ENCODE results near the gene PPP1R9B. TPM values are rescaled to one million over a fixed set of nuclear protein-coding genes. Genes with fewer than 3 reads are reported as not detected.

PPP1R9B gene
- total RNA-seq, 1 experiment from 2014 or later: 21.7 TPM

GRCh38 chr17:50093246-50093645, 57.2 kb downstream of the PPP1R9B start:
- CTCF ChIA-PET: interaction anchor here (0.5 to 5.4 kb wide), 22 partner anchors 14 to 763 kb away, joined by 3 to 118 read pairs (median 12); partner anchors contain the start of genes DLX3, ITGA3 and SAMD14
- Mint-ChIP-seq H3K27ac (no peak overlapping the region), H3K4me3 (no peak overlapping the region), H3K36me3 (no peaks in the 10 kb centered on the region), H3K27me3 (ENCODE audit: low read depth) (no peaks in the 10 kb centered on the region), H3K9me3 (no peaks in the 10 kb centered on the region), H3K4me1 (peaks cover 6% of the 10 kb centered on the region)
- DNase-seq (ENCODE audit: low spot score) (no peak), ATAC-seq (no peak)
- POLR2A ChIA-PET: no interaction called here
- no peak for TF ChIP-seq JUN (CRISPR knock-in tag; IDR thresholded peaks at IDR 0.05)

GRCh38 chr17:50091918-50092285, 58.6 kb downstream of the PPP1R9B start:
- ChIA-PET CTCF (interaction anchor here (0.6 to 5.4 kb wide), 11 partner anchors 12 to 109 kb away, joined by 3 to 62 read pairs (median 5); partner anchors contain the start of genes ITGA3 and SAMD14), POLR2A (interaction anchor here (1.3 kb wide), 1 partner anchor 35 kb away, joined by 3 read pairs; no protein-coding TSS in a partner anchor)
- Mint-ChIP-seq H3K4me3 (no peak overlapping the region), H3K27me3 (ENCODE audit: low read depth) (no peaks in the 10 kb centered on the region), H3K9me3 (no peaks in the 10 kb centered on the region), H3K4me1 (peaks cover 6% of the 10 kb centered on the region), H3K36me3 (no peaks in the 10 kb centered on the region), H3K27ac (no peak overlapping the region)
- DNase-seq (ENCODE audit: low spot score) (no peak), ATAC-seq (no peak)
- no peak for TF ChIP-seq E2F5 (CRISPR knock-in tag; IDR thresholded peaks at IDR 0.05)
- TF ChIP-seq, protein P1, sequence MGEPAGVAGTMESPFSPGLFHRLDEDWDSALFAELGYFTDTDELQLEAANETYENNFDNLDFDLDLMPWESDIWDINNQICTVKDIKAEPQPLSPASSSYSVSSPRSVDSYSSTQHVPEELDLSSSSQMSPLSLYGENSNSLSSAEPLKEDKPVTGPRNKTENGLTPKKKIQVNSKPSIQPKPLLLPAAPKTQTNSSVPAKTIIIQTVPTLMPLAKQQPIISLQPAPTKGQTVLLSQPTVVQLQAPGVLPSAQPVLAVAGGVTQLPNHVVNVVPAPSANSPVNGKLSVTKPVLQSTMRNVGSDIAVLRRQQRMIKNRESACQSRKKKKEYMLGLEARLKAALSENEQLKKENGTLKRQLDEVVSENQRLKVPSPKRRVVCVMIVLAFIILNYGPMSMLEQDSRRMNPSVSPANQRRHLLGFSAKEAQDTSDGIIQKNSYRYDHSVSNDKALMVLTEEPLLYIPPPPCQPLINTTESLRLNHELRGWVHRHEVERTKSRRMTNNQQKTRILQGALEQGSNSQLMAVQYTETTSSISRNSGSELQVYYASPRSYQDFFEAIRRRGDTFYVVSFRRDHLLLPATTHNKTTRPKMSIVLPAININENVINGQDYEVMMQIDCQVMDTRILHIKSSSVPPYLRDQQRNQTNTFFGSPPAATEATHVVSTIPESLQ (CRISPR knock-in tag; IDR thresholded peaks at IDR 0.05): no peak
- TF ChIP-seq EMX1 (CRISPR knock-in tag; IDR thresholded peaks at IDR 0.05): no peak
- TF ChIP-seq, protein P2, sequence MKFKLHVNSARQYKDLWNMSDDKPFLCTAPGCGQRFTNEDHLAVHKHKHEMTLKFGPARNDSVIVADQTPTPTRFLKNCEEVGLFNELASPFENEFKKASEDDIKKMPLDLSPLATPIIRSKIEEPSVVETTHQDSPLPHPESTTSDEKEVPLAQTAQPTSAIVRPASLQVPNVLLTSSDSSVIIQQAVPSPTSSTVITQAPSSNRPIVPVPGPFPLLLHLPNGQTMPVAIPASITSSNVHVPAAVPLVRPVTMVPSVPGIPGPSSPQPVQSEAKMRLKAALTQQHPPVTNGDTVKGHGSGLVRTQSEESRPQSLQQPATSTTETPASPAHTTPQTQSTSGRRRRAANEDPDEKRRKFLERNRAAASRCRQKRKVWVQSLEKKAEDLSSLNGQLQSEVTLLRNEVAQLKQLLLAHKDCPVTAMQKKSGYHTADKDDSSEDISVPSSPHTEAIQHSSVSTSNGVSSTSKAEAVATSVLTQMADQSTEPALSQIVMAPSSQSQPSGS (CRISPR knock-in tag; IDR thresholded peaks at IDR 0.05; ENCODE audit: borderline replicate concordance, low read depth): no peak
- TF ChIP-seq ZSCAN18 (CRISPR knock-in tag; IDR thresholded peaks at IDR 0.05): no peak
- TF ChIP-seq IRF1 (CRISPR knock-in tag; IDR thresholded peaks at IDR 0.05): no peak
- TF ChIP-seq ZMAT4 (CRISPR knock-in tag; IDR thresholded peaks at IDR 0.05): no peak
- no peak for TF ChIP-seq ZNF512 (CRISPR knock-in tag; IDR thresholded peaks at IDR 0.05; ENCODE audit: borderline replicate concordance)
- TF ChIP-seq HMGA2 (CRISPR knock-in tag; IDR thresholded peaks at IDR 0.05): no peak
- no peak for TF ChIP-seq IRF2 (CRISPR knock-in tag; IDR thresholded peaks at IDR 0.05; ENCODE audit: borderline replicate concordance, low read depth)
- TF ChIP-seq, protein P3, sequence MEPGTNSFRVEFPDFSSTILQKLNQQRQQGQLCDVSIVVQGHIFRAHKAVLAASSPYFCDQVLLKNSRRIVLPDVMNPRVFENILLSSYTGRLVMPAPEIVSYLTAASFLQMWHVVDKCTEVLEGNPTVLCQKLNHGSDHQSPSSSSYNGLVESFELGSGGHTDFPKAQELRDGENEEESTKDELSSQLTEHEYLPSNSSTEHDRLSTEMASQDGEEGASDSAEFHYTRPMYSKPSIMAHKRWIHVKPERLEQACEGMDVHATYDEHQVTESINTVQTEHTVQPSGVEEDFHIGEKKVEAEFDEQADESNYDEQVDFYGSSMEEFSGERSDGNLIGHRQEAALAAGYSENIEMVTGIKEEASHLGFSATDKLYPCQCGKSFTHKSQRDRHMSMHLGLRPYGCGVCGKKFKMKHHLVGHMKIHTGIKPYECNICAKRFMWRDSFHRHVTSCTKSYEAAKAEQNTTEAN (CRISPR knock-in tag; IDR thresholded peaks at IDR 0.05): no peak
- TF ChIP-seq, protein P4, sequence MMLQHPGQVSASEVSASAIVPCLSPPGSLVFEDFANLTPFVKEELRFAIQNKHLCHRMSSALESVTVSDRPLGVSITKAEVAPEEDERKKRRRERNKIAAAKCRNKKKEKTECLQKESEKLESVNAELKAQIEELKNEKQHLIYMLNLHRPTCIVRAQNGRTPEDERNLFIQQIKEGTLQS (CRISPR knock-in tag; conservative IDR thresholded peaks at IDR 0.05): no peak

Data from WTC11 (cell line).